Stimulated activated CD8-positive, alpha-beta memory T cell treated with anti-CD3 and anti-CD28 coated beads, Interleukin-12 subunit alpha, Interleukin-12 subunit beta, amount 100 ng/mL, for 24 hours (primary cell): ENCODE results near the gene RAB23.

Experiments used
- DNase-seq: peaks from one replicate; pipeline ENCODE4 v3.0.0-alpha.2; 2020; ENCODE audit errors: extremely low read depth

RAB23 gene

DNA sequence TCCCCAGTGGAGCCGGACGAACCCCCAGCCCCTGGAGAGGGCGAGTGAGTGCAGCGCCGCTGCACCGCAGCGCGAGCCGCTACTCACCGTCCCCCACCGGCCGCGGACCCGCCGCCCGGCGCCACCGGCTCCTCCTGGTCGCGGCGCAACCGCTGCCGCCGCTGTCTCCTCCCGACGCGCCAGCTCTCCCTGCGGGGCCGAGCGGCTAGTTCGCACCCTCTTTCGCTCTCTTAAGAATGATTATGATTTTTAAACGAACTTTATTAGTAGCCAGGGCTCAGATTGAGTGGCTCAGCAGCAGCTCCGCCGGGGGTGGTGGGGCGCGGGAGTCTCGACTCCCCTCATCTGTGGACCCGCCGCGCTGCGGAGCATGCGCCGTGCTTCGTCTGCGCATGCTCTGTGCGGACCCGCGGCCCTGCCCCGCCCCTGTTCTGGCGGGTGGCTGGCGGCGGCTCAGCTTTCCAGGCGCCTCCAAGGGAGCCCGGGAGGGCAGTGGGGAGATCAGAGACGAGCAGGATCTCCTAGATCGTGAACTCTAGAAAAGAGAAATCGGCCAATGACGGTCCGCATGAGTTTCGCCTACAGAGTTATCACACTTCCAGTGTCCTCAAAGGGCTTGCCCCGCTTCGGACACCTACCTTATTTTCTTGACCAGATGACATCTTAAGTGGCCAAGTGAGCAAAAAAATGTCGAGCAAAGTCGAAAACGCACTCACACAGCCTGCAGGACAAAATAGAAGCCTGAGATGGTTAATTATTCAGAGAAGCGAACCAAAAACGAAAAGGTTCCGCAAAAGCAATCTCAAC lies at the start of gene RAB23:
RAB23 (minus strand) TSS at position 372 of the 807 bp plus-strand sequence. CDS start 11,927 bp downstream, outside the sequence.
- peak; percentile 52 for DNase-seq

DNA sequence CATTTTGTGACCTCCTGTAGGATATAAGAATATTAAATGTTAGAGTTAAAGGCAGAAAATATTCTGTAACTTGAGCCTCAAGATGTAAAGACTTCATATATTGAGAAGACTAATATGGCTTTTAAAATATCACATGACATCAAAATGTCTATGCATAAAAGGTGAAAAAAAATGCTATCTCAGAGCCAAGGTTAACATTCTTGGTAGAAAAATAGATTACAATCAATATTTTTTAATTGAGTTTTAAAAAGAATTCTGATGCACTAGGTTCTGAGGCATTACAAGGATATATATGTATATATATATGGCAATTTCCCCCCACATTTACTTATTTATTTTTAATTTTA lies 46.2 kb upstream of the RAB23 start:
- DNase-seq = no peak

GRCh38 chr6:57267586-57268293 lies 45.6 kb upstream of the RAB23 start:
- DNase-seq = no peak

GRCh38 chr6:57265755-57266221 lies 43.7 kb upstream of the RAB23 start:
- no peak for DNase-seq

- no peak for DNase-seq
Observed at GRCh38 chr6:57263739-57264138, 41.6 kb upstream of the RAB23 start.

DNA sequence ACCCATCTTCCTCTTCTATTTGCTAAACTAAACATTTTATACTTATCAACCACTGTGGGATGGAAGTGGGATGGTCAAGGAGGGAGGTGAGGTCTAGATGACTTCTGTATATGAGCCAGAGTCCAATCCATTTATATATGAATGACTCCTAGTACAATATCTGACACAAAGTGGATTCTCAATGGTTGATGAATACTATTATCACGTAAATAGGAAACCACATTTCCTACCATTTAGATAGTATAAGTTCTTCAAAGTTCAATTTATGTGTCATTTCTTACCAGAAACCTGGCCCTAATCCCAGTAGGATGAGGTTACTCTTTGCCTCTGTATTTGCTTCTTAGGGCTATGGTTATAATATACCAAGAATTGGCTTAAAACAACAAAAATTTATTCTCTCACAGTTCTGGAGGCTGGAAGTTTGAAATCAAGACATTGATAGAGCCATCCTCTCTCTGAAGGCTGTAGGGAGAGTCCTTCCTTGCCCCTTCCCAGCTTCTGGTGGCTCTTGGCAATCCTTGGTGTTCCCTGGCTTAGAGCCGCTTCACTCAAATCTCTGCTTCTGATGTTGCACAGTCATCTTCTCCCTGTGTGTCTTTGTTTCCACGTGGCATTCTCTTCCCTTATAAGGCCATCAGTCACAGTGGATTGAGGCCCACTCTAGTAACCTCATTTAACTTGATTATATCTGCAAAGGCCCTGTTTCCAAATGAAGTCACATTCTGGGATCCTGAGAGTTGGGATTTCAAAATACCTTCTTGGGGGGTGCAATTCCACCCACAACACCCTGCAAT lies 41.0 kb upstream of the RAB23 start:
- DNase-seq = no peak

DNA sequence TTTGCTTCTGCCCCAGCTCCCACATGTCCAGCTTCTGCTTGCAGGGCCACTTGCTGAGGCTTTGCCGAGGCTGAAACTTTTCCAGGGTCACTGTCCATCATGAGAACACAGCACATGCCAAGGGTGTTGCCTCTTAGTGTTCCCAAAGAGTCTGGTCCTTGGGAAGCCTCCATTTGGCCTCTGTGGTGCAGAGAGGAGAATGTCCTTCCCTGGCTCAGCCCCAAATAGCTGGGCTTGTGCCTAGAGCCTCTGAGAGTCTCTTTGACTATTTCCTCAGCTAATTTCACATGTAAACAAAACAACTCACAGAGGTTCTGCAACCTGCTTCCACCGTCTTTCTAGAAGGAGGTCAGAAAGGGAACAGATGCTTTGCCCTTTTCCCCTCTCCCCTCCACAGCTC lies 40.4 kb upstream of the RAB23 start:
- DNase-seq = no peak

GRCh38 chr6:57261926-57262325 lies 39.8 kb upstream of the RAB23 start:
- DNase-seq = no peak

DNA sequence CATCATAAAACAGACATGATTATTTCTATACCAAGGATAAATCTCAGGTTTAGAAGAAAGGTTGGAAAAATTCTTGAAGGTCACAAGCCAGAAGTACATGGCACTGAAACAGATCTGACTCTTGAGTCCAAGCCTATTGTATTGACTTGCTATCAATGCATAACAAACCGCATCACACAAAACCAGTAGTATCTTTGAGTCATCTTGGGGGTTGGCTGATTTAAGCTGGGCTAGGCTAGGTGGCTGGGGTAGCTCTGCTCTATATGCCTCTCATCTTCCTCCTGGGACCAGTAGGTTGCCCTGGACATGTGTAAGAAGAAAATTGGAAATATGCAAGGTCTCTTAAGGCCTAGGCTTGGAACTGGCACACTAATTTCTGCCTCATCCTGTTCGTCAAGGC lies 37.0 kb upstream of the RAB23 start:
- no peak for DNase-seq

GRCh38 chr6:57257911-57258541 lies 35.9 kb upstream of the RAB23 start:
- DNase-seq = no peak

GRCh38 chr6:57256541-57256940 lies 34.4 kb upstream of the RAB23 start:
- no peak for DNase-seq

DNA sequence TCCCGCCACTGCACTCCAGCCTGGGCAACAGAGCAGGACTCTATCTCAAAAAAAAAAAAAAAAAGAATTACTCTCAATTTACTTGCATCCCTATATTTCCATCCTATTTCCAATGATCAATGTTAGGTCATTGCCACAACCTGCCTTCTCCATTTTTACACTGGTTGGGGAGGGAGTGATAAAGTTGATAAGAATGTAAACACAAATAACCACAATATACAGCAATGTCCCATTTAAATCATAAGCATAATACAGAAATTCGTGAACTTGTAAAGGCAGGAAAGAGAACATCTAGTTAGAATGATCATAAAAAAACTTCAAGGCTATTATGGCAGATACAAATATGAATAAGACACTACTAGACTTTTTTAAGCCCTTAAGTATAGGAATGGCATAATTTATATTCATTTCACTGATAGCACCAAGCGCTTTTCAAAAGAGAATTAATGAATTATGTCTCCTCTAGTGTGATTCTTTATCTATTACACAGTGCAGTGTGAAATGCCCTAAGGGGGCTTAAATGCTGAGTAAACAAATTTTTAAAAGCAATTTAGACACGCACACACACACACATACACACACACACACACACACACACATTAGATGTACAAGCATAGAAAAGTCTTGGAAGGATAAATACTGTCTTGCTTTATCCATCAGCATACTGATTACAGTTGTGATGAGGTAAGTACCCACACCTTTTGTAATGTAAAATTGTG lies 33.5 kb upstream of the RAB23 start:
- DNase-seq = no peak

- DNase-seq = no peak
Observed at GRCh38 chr6:57254055-57254717, 32.1 kb upstream of the RAB23 start.

GRCh38 chr6:57252975-57253374 lies 30.9 kb upstream of the RAB23 start:
- DNase-seq = no peak

DNA sequence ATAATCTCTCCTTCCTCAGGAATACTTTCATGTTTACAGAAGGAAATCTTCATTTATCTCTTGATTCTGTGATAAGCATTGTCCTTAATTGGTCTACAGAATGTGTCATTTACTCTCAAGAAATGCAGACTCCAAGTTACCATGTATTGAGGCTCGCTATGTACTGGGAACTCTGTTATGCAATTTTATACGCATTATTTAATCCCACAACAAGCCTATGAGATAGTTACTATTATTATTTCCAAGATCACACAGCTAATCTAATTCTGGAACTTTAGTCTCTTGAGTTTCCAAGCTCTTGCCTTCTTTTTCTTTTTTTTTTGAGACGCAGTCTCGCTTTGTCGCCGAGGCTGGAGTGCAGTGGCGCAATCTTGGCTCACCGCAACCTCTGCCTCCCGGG lies 30.0 kb upstream of the RAB23 start:
- no peak for DNase-seq

GRCh38 chr6:57250348-57250747 lies 28.2 kb upstream of the RAB23 start:
- DNase-seq = no peak

DNA sequence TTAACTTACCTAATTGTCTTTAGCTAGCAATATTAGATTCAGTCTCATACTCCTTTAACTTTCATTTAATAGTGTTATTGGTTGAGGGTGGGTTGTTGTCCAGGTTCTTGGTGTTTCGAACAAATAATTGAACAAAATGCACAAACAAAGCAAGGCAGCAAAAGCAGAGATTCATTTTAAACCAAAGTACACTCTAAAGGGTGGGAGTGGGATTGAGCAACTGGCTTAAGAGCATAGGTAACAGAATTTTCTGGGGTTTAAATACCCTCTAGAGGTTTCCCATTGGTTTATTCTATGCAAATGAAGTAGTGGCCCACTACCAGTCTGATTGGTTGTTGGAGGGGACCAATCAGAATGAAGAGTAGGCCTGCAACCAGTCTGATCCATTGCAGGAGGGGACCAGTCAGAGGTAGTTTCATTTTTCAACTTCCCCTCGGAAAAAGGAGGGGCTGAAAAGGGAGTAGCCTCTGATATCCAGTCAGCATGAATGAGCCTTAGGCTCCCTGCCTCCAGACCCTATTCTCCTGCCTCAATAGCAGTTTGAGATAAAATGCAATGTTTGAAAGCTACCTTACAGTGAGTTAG lies 26.3 kb upstream of the RAB23 start:
- no peak for DNase-seq

GRCh38 chr6:57247603-57248002 lies 25.5 kb upstream of the RAB23 start:
- DNase-seq = no peak

DNA sequence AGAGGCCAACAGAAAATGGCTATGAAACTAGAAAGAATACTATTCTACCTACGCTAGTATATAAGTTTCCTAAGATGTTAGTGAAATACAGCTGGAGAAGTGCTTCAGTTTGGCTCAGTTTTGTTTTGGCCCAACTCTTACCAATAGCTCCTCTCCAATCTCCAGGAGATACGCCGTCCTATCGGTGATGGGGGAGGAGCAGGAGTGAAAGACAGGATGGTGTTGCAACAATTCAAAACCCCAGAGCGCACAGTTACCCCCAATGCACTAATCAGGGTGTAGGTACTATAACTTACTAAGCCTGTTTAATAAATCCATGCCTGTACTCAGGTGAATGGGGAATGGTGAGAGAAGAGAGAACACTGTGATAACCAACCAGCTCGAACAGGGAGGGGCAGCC lies 24.2 kb upstream of the RAB23 start:
- DNase-seq = no peak

DNA sequence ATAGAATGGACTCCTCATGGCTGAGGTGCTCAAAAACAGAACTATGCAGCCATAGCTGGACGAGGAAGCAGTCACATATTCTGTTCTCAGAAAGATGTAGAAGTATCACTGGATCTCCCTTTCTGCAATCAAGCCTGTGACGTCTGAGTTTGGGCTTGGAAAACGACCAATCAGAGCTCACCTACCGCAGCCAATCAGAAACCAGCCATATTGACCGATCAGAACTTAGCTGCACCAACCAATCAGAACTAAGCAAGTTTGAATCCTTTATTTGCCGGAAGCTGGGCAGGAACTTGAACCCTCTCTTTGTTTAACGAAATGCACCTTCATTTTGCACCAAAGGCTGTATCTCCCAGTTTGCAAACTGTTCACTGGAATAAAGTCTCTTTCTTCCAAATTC lies 21.8 kb upstream of the RAB23 start:
- DNase-seq = no peak
